Glutamatergic neuron (in vitro differentiated cells): ENCODE results near the gene NLGN4X. TPM values are rescaled to one million over a fixed set of nuclear protein-coding genes. Genes with fewer than 3 reads are reported as not detected.

ENCODE experiments used
- DNase-seq: peaks from one replicate; pipeline ENCODE4 v3.0.0; 2022
- H3K27ac Mint-ChIP-seq: one replicate; pipeline ENCODE4 v1.8.0; 2020; ENCODE audit warnings: mild to moderate bottlenecking, mixed read lengths, inconsistent platforms; ENCODE audit not compliant: unreplicated experiment
- H3K27me3 Mint-ChIP-seq: one replicate; pipeline ENCODE4 v1.8.0; 2020; ENCODE audit warnings: mild to moderate bottlenecking, moderate library complexity, mixed read lengths, inconsistent platforms; ENCODE audit not compliant: unreplicated experiment
- H3K36me3 Mint-ChIP-seq: one replicate; pipeline ENCODE4 v1.8.0; 2020; ENCODE audit warnings: mild to moderate bottlenecking, mixed read lengths, inconsistent platforms; ENCODE audit not compliant: unreplicated experiment
- H3K4me1 Mint-ChIP-seq: one replicate; pipeline ENCODE4 v1.8.0; 2020; ENCODE audit warnings: mild to moderate bottlenecking, low read depth, mixed read lengths, inconsistent platforms; ENCODE audit not compliant: unreplicated experiment
- H3K4me3 Mint-ChIP-seq: one replicate; pipeline ENCODE4 v1.8.0; 2020; ENCODE audit warnings: mild to moderate bottlenecking, mixed read lengths, inconsistent platforms; ENCODE audit not compliant: unreplicated experiment
- H3K9me3 Mint-ChIP-seq: one replicate; pipeline ENCODE4 v1.8.0; 2020; ENCODE audit warnings: mild to moderate bottlenecking, moderate library complexity, mixed read lengths, inconsistent platforms; ENCODE audit not compliant: unreplicated experiment
- total RNA-seq: library from RNA; stranded (reverse); fragmentation: NEBNext Ultra II Directional; extraction: Animal tissue kit (Norgen Biotek cat#: 25700); gene quantifications from one replicate; pipeline ENCODE4 v1.2.1, GENCODE V29; 2021; ENCODE audit not compliant: unreplicated experiment
- TF ChIP-seq, protein P1 (sequence below): fragments of 200-600 bp; sonication (generic); IDR thresholded peaks from one replicate; pipeline ENCODE4 v1.5.0; 2021; ENCODE audit not compliant: partially characterized antibody, unreplicated experiment

NLGN4X gene
- total RNA-seq, 1 donor from 2014 or later: 40.9 TPM

DNA sequence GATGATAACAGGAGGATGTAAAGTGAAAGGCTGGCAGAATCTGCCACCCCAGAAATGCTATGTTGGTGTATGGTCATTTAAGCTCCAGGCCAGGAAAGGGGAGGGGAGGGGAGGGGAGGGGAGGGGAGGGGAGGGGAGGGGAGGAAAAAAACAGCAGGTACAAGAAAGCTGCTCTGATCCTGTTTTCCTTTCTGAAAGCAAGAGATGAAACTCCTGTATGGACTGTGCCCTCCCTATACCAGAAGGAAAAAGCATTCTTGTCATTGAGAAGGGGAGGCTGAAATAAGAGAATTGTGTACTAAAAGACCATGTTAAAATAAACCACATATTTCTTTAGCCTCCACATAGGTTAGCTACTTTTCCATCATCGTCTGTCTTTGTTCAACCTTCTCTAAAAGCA lies 179.5 kb downstream of the NLGN4X start:
- Mint-ChIP-seq H3K36me3 (no peaks in the 10 kb centered on the region), H3K4me3 (no peak overlapping the region), H3K27ac (no peak overlapping the region), H3K9me3 (peaks cover 5% of the 10 kb centered on the region), H3K4me1 (peaks cover 18% of the 10 kb centered on the region), H3K27me3 (peaks cover 3% of the 10 kb centered on the region)
- TF ChIP-seq, protein P1, sequence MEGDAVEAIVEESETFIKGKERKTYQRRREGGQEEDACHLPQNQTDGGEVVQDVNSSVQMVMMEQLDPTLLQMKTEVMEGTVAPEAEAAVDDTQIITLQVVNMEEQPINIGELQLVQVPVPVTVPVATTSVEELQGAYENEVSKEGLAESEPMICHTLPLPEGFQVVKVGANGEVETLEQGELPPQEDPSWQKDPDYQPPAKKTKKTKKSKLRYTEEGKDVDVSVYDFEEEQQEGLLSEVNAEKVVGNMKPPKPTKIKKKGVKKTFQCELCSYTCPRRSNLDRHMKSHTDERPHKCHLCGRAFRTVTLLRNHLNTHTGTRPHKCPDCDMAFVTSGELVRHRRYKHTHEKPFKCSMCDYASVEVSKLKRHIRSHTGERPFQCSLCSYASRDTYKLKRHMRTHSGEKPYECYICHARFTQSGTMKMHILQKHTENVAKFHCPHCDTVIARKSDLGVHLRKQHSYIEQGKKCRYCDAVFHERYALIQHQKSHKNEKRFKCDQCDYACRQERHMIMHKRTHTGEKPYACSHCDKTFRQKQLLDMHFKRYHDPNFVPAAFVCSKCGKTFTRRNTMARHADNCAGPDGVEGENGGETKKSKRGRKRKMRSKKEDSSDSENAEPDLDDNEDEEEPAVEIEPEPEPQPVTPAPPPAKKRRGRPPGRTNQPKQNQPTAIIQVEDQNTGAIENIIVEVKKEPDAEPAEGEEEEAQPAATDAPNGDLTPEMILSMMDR: no peak
- no peak for DNase-seq

DNA sequence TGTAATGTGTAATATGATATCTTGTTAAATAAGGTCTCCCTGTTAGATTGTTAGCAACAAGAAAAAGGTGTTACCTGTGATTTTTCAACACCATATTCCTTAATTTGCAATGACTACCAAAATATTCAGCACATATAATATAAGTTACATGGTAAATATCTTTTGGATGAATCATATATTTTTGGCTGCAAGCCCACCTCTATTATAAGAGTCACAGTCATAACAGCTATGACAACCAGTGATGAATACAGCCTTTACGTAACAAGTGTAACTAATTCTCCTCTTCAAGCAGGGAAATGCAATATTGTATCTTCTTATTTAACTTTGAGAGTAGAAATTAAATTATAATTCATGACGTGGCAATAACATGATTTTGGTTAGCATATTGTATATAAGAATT lies 187.0 kb downstream of the NLGN4X start:
- no peak for DNase-seq
- Mint-ChIP-seq H3K27me3 (peaks cover 2% of the 10 kb centered on the region), H3K4me3 (no peak overlapping the region), H3K36me3 (peaks cover 4% of the 10 kb centered on the region), H3K27ac (no peak overlapping the region), H3K4me1 (no peaks in the 10 kb centered on the region), H3K9me3 (no peaks in the 10 kb centered on the region)
- TF ChIP-seq, protein P1: no peak

DNA sequence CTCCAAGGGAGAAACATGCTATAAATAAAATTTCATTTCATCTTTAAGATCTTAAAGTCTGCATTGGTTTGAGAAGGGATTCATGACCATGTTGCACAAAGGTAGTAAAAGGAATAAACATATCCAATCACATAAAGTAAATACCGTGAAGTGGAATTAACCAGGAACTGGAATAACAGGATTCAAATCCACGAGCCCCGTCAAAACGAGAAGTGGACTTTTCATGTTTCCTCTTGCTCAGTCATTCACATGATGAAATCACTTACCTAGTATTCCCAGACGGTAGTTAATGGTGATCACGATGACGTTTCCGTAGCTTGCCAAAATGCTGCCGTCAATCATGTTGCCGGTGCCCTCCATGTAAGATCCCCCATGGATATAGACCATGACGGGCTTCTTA lies 199.7 kb downstream of the NLGN4X start:
- no peak for DNase-seq
- H3K36me3 Mint-ChIP-seq: no peaks in the 10 kb centered on the region
- peaks cover 2% of the 10 kb centered on the region for H3K4me1 Mint-ChIP-seq
- TF ChIP-seq, protein P1: no peak
- H3K27ac Mint-ChIP-seq: no peak overlapping the region
- no peaks in the 10 kb centered on the region for H3K27me3 Mint-ChIP-seq
- no peak overlapping the region for H3K4me3 Mint-ChIP-seq
- no peaks in the 10 kb centered on the region for H3K9me3 Mint-ChIP-seq

DNA sequence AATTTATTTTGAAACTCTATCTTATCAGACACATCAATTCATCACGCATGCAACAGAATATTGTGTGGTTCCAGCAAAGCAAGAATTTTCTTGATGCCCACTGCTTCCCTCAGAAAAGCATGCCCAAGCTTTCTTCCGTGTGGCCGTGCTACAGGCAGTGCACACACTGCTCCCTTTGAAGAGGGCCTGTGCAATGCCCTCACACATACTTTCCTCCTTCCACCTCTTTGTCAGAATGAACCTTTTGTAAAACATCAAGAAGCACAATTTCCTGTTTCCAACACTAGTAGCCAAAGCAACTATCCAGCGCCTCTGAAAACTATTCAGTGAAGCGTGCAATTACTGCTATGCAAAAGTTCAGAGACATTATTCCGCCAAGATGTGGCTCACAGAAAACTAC lies 201.7 kb downstream of the NLGN4X start:
- TF ChIP-seq, protein P1: no peak
- Mint-ChIP-seq H3K36me3 (no peaks in the 10 kb centered on the region), H3K27ac (no peak overlapping the region), H3K4me3 (no peak overlapping the region), H3K4me1 (peaks cover 1% of the 10 kb centered on the region), H3K9me3 (no peaks in the 10 kb centered on the region), H3K27me3 (no peaks in the 10 kb centered on the region)
- DNase-seq: no peak

DNA sequence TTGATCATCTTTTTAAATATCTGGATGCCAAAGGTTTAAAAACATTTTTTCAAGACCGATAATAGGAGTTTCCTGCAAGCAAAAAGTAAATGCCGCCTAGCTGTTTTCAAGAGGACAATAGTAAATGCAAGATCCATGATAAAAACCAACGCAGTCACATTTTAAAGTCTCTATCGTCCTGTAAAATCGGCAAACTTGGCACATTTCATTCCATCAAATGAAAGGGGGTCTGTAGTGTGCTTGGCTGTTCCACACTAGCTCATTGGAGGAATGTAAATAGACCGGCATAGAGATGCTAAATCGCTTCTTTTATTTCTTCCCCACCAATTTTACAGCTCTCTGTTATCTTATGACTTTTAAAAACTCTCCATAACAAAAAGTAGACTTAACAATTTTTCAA lies 202.2 kb downstream of the NLGN4X start:
- TF ChIP-seq, protein P1: no peak
- no peak for DNase-seq
- Mint-ChIP-seq H3K4me1 (peaks cover 4% of the 10 kb centered on the region), H3K9me3 (no peaks in the 10 kb centered on the region), H3K27ac (no peak overlapping the region), H3K36me3 (no peaks in the 10 kb centered on the region), H3K4me3 (no peak overlapping the region), H3K27me3 (no peaks in the 10 kb centered on the region)
